Mesodermal cell (in vitro differentiated cells): Measurements from ENCODE around the gene ZNF57. TPM values are rescaled to one million over a fixed set of nuclear protein-coding genes. Genes with fewer than 3 reads are reported as not detected.

Source experiments
- H3K27ac ChIP-seq: 2 replicates; pipeline ENCODE4 v1.7.0; 2013; ENCODE audit warnings: mild to moderate bottlenecking, low read depth, low read length, moderate library complexity; ENCODE audit not compliant: severe bottlenecking
- H3K36me3 ChIP-seq: 2 replicates; pipeline ENCODE4 v1.7.1; 2013; ENCODE audit warnings: mild to moderate bottlenecking, low read length, moderate library complexity; ENCODE audit not compliant: control insufficient read depth, insufficient read depth
- H3K4me1 ChIP-seq: one replicate; pipeline ENCODE4 v1.7.1; 2013; ENCODE audit warnings: mild to moderate bottlenecking, low read length; ENCODE audit not compliant: insufficient read depth, control insufficient read depth, poor library complexity, severe bottlenecking
- H3K4me3 ChIP-seq: 2 replicates; pipeline ENCODE4 v1.7.0; 2013; ENCODE audit warnings: low read length, control low read depth, mild to moderate bottlenecking; ENCODE audit not compliant: insufficient read depth, poor library complexity, severe bottlenecking; ENCODE audit errors: extremely low read depth
- H3K9me3 ChIP-seq: 2 replicates; pipeline ENCODE4 v1.7.1; 2013; ENCODE audit warnings: mild to moderate bottlenecking, low read length, moderate library complexity; ENCODE audit not compliant: control insufficient read depth
- WGBS, 2 experiments: methylation state at CpG; one replicate each; pipeline ENCODE4 v1.1.5; 2013; ENCODE audit warnings: missing lambda C conversion rate in 2 of 2; ENCODE audit not compliant: insufficient coverage in 2 of 2; 5-methylcytosine and 5-hydroxymethylcytosine counted together
- polyA plus RNA-seq, 2 experiments: library from polyadenylated mRNA; stranded (reverse); fragments of 50-300 nt; gene quantifications; one replicate each; pipeline ENCODE4 v1.2.3, GENCODE V29; 2013

Gene ZNF57
- 3.6 TPM for polyA plus RNA-seq (2013, experiment 1 of 2)
- 2.9 TPM for polyA plus RNA-seq (2013, experiment 2 of 2)

GRCh38 chr19:2900296-2901252 lies at the start of gene ZNF57:
Gene ZNF57 (plus strand): TSS chr19:2900928. CDS start chr19:2901046, 118 bp downstream.
- peak within 1 kb of the TSS; percentile 67 for H3K27ac ChIP-seq
- H3K36me3 ChIP-seq, result no peaks in the 10 kb centered on the region
- peak within 1 kb of the TSS; percentile 82 for H3K4me3 ChIP-seq
- WGBS, 2 experiments, result 0 to 1% methylated on average over 54 to 77 of the region's 100 CpGs
- H3K4me1 ChIP-seq, result no peaks in the 10 kb centered on the region
- H3K9me3 ChIP-seq, result peaks cover 12% of the 10 kb centered on the region

GRCh38 chr19:2852598-2852997 lies 48.1 kb upstream of the ZNF57 start:
- no peak overlapping the region for H3K4me3 ChIP-seq
- H3K36me3 ChIP-seq, result peaks cover 73% of the 10 kb centered on the region
- H3K27ac ChIP-seq, result no peak overlapping the region
- peaks cover 63% of the 10 kb centered on the region for H3K9me3 ChIP-seq
- 100% methylated on average over 2 to 3 of the region's 10 CpGs for WGBS, 2 experiments
- H3K4me1 ChIP-seq, result no peaks in the 10 kb centered on the region

GRCh38 chr19:2853015-2853606 lies 47.6 kb upstream of the ZNF57 start:
- WGBS, 2 experiments, result 94 to 97% methylated on average over 8 to 9 of the region's 11 CpGs
- no peak overlapping the region for H3K4me3 ChIP-seq
- H3K9me3 ChIP-seq, result peaks cover 58% of the 10 kb centered on the region
- H3K27ac ChIP-seq, result no peak overlapping the region
- H3K4me1 ChIP-seq, result no peaks in the 10 kb centered on the region
- H3K36me3 ChIP-seq, result peaks cover 70% of the 10 kb centered on the region

GRCh38 chr19:2854849-2855248 lies 45.9 kb upstream of the ZNF57 start:
- 100% methylated on average over 1 of the region's 3 CpGs; no CpG with 5 or more reads in 1 of the 2 experiments for WGBS, 2 experiments
- Histone ChIP-seq H3K9me3 (peaks cover 62% of the 10 kb centered on the region), H3K4me3 (no peak overlapping the region)

GRCh38 chr19:2856457-2857050 lies 44.2 kb upstream of the ZNF57 start:
- Histone ChIP-seq H3K27ac (no peak overlapping the region), H3K4me1 (no peaks in the 10 kb centered on the region), H3K4me3 (no peak overlapping the region), H3K36me3 (peaks cover 42% of the 10 kb centered on the region), H3K9me3 (peaks cover 56% of the 10 kb centered on the region)
- WGBS, 2 experiments, result 96 to 97% methylated on average over 3 to 5 of the region's 5 CpGs

More at GRCh38 chr19:2854849-2855248, 45.9 kb upstream of the ZNF57 start:
- no peak overlapping the region for H3K27ac ChIP-seq
- peaks cover 59% of the 10 kb centered on the region for H3K36me3 ChIP-seq
- no peaks in the 10 kb centered on the region for H3K4me1 ChIP-seq

- H3K9me3 ChIP-seq, result peaks cover 39% of the 10 kb centered on the region
- WGBS, 2 experiments, result 92 to 99% methylated on average over 22 to 23 of the region's 27 CpGs
- H3K4me3 ChIP-seq, result no peak overlapping the region
Measured at GRCh38 chr19:2858864-2859263, 41.9 kb upstream of the ZNF57 start.

GRCh38 chr19:2863816-2864215 lies 36.9 kb upstream of the ZNF57 start:
- Histone ChIP-seq H3K27ac (no peak overlapping the region), H3K4me3 (no peak overlapping the region), H3K4me1 (no peaks in the 10 kb centered on the region), H3K9me3 (peaks cover 11% of the 10 kb centered on the region), H3K36me3 (no peaks in the 10 kb centered on the region)
- 85 to 86% methylated on average over 10 of the region's 10 CpGs for WGBS, 2 experiments

More at GRCh38 chr19:2858864-2859263, 41.9 kb upstream of the ZNF57 start:
- Histone ChIP-seq H3K4me1 (no peaks in the 10 kb centered on the region), H3K36me3 (peaks cover 19% of the 10 kb centered on the region), H3K27ac (no peak overlapping the region)

GRCh38 chr19:2865334-2866100 lies 35.2 kb upstream of the ZNF57 start:
- H3K36me3 ChIP-seq, result no peaks in the 10 kb centered on the region
- WGBS, 2 experiments, result 77 to 81% methylated on average over 11 to 12 of the region's 12 CpGs
- peaks cover 3% of the 10 kb centered on the region for H3K9me3 ChIP-seq
- no peaks in the 10 kb centered on the region for H3K4me1 ChIP-seq
- H3K27ac ChIP-seq, result no peak overlapping the region
- H3K4me3 ChIP-seq, result no peak overlapping the region

GRCh38 chr19:2866495-2867024 lies 34.2 kb upstream of the ZNF57 start:
- Histone ChIP-seq H3K27ac (no peak overlapping the region), H3K4me3 (no peak overlapping the region)
- WGBS, 2 experiments, result 74 to 76% methylated on average over 5 to 8 of the region's 8 CpGs

More at GRCh38 chr19:2866495-2867024, 34.2 kb upstream of the ZNF57 start:
- Histone ChIP-seq H3K9me3 (peaks cover 3% of the 10 kb centered on the region), H3K4me1 (no peaks in the 10 kb centered on the region), H3K36me3 (no peaks in the 10 kb centered on the region)
